Caco-2 (cell line): ENCODE data around the gene C19orf73. TPM values are rescaled to one million over a fixed set of nuclear protein-coding genes. Genes with fewer than 3 reads are reported as not detected.

Experiments
- BruUV-seq: library from RNA; stranded (reverse); fragments of 400-500 nt; replicated peaks from 2 replicates; lab custom pipeline; 2021; lab: Mats Ljungman, UMichigan
- CTCF ChIA-PET: fragments of 300-600 bp; sonication (Branson Sonifier 250); formaldehyde crosslinking; loops from one replicate; lab custom pipeline; 2022; ENCODE audit warnings: antibody characterized with exemption; lab: Charles Lee
- POLR2A ChIA-PET: fragments of 300-600 bp; sonication (Branson Sonifier 250); formaldehyde crosslinking; loops from one replicate; lab custom pipeline; 2022; ENCODE audit warnings: antibody characterized with exemption; lab: Charles Lee
- DNase-seq, 2 experiments: peaks; one replicate each; pipeline versions ENCODE4 v3.0.0 to v3.0.0-alpha.2; 2020 to 2022
- H3K27me3 ChIP-seq: replicated peaks from 2 replicates; pipeline ENCODE4 v1.6.0; 2011; ENCODE audit warnings: low read length; ENCODE audit not compliant: control insufficient read depth, insufficient read depth
- H3K36me3 ChIP-seq: 2 replicates; pipeline ENCODE4 v1.5.1; 2011; ENCODE audit warnings: low read length; ENCODE audit not compliant: control insufficient read depth, insufficient read depth
- H3K4me1 ChIP-seq: fragments of 250-450 bp; sonication (Bioruptor Pico); 2 replicates; pipeline ENCODE4 v1.5.1; 2020; ENCODE audit warnings: mild to moderate bottlenecking
- H3K4me3 ChIP-seq: 2 replicates; pipeline ENCODE4 v1.5.1; 2011; ENCODE audit warnings: low read depth, mild to moderate bottlenecking, control low read depth, low read length
- H3K9me3 ChIP-seq: fragments of 250-450 bp; sonication (Bioruptor Pico); 2 replicates; pipeline ENCODE4 v1.5.1; 2020; ENCODE audit warnings: mild to moderate bottlenecking, moderate library complexity
- H3K27ac Mint-ChIP-seq: one replicate; pipeline ENCODE4 v1.8.0; 2022; ENCODE audit warnings: mixed read lengths; ENCODE audit not compliant: unreplicated experiment
- H3K27me3 Mint-ChIP-seq: one replicate; pipeline ENCODE4 v1.8.0; 2022; ENCODE audit warnings: mixed read lengths; ENCODE audit not compliant: insufficient read depth, unreplicated experiment
- H3K36me3 Mint-ChIP-seq: one replicate; pipeline ENCODE4 v1.8.0; 2022; ENCODE audit warnings: mild to moderate bottlenecking, mixed read lengths; ENCODE audit not compliant: insufficient read depth, unreplicated experiment
- H3K4me1 Mint-ChIP-seq: one replicate; pipeline ENCODE4 v1.8.0; 2022; ENCODE audit warnings: low read depth, mixed read lengths; ENCODE audit not compliant: unreplicated experiment
- H3K4me3 Mint-ChIP-seq: one replicate; pipeline ENCODE4 v1.8.0; 2022; ENCODE audit warnings: mild to moderate bottlenecking, moderate library complexity, mixed read lengths; ENCODE audit not compliant: unreplicated experiment
- H3K9me3 Mint-ChIP-seq: one replicate; pipeline ENCODE4 v1.8.0; 2022; ENCODE audit warnings: mixed read lengths; ENCODE audit not compliant: unreplicated experiment
- intact Hi-C: fragments of 100-400 bp; cut with micrococcal nuclease; formaldehyde crosslinking; loops from one replicate; pipeline ENCODE4 v1.10.0; 2022; ENCODE audit not compliant: unreplicated experiment
- total RNA-seq: library from RNA; stranded (reverse); gene quantifications from 2 replicates; pipeline ENCODE4 v1.2.3, GENCODE V29; 2022
- TF ChIP-seq, protein P1 (sequence below), 2 experiments: fragments of 200-600 bp in 1 of 2; IDR thresholded peaks; 1 replicate in 1 of 2; 2 replicates in 1 of 2; pipeline versions ENCODE4 v1.5.1 to v1.8.0; 2011 to 2022; ENCODE audit warnings: antibody characterized with exemption in 1 of 2, control low read depth in 1 of 2, inconsistent platforms in 1 of 2, low read depth in 1 of 2, low read length in 1 of 2, mild to moderate bottlenecking in 1 of 2, moderate library complexity in 1 of 2; ENCODE audit not compliant: insufficient read depth in 1 of 2, severe bottlenecking in 1 of 2, unreplicated experiment in 1 of 2

The C19orf73 gene
- total RNA-seq, 1 experiment from 2014 or later = 1.7 TPM

DNA sequence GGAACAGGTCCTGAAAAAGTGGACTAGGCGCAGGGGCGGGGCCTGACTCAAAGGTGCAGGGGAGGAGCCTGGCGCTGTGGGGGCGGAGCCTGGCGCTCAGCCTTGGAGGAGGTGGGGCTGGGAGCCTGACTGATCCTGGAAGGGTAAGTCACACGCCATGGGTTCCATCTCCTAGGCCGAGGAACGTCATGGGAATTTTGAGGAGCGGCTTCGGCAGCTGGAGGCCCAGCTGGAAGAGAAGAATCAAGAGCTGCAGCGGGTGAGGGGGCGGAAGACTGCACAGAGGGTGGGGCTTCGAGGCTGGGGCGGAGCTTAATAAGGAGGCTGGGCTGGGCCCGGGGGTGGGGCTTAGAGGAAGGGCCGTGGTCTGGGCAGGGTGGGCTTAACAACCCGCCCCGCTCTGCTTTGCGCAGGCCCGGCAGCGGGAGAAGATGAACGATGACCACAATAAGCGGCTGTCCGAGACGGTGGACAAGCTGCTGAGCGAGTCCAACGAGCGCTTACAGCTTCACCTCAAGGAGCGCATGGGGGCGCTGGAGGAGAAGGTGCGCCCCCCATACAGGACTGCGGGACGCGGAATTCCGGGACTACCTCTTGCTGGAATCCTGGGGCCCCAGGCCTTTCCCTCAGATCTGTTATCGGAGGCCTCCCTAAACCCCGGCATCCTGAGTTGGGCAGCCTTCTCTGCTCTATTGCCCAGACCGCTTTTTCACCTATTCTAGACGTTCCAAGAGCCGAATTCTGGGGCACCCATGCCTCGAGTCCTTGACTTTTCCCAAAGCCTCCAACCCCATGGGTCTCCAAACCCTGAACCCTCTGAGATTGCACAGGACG, 14.9 kb upstream of the C19orf73 start:
- H3K4me1 Mint-ChIP-seq = peaks cover 6% of the 10 kb centered on the region
- H3K36me3 ChIP-seq = peaks cover 2% of the 10 kb centered on the region; the same call in 1 of the 2 replicates
- no TSS peak for BruUV-seq
- TF ChIP-seq, protein P1, sequence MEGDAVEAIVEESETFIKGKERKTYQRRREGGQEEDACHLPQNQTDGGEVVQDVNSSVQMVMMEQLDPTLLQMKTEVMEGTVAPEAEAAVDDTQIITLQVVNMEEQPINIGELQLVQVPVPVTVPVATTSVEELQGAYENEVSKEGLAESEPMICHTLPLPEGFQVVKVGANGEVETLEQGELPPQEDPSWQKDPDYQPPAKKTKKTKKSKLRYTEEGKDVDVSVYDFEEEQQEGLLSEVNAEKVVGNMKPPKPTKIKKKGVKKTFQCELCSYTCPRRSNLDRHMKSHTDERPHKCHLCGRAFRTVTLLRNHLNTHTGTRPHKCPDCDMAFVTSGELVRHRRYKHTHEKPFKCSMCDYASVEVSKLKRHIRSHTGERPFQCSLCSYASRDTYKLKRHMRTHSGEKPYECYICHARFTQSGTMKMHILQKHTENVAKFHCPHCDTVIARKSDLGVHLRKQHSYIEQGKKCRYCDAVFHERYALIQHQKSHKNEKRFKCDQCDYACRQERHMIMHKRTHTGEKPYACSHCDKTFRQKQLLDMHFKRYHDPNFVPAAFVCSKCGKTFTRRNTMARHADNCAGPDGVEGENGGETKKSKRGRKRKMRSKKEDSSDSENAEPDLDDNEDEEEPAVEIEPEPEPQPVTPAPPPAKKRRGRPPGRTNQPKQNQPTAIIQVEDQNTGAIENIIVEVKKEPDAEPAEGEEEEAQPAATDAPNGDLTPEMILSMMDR (IDR thresholded peaks at IDR 0.05; ENCODE audit: insufficient read depth in 1 of 2, low read depth in 1 of 2, low read length in 1 of 2, severe bottlenecking in 1 of 2, unreplicated experiment in 1 of 2) = no peak
- peaks cover 3% of the 10 kb centered on the region for H3K9me3 Mint-ChIP-seq
- ChIA-PET CTCF (no interaction called here), POLR2A (interaction anchor here (0.8 kb wide), 1 partner anchor 8 kb away, joined by 3 read pairs; no protein-coding TSS in a partner anchor)
- H3K4me1 ChIP-seq = no peaks in the 10 kb centered on the region
- no peaks in the 10 kb centered on the region for H3K27me3 ChIP-seq
- DNase-seq = no peak
- no peak overlapping the region for H3K27ac Mint-ChIP-seq
- peaks cover 25% of the 10 kb centered on the region for H3K36me3 Mint-ChIP-seq
- no peaks in the 10 kb centered on the region for H3K27me3 Mint-ChIP-seq
- H3K4me3 ChIP-seq = no peak overlapping the region
- intact Hi-C loops = no loop called here
- H3K9me3 ChIP-seq = 0 out of 2 replicates have a peak, but pooled peaks cover 4% of the 10 kb centered on the region
- no peak overlapping the region for H3K4me3 Mint-ChIP-seq

DNA sequence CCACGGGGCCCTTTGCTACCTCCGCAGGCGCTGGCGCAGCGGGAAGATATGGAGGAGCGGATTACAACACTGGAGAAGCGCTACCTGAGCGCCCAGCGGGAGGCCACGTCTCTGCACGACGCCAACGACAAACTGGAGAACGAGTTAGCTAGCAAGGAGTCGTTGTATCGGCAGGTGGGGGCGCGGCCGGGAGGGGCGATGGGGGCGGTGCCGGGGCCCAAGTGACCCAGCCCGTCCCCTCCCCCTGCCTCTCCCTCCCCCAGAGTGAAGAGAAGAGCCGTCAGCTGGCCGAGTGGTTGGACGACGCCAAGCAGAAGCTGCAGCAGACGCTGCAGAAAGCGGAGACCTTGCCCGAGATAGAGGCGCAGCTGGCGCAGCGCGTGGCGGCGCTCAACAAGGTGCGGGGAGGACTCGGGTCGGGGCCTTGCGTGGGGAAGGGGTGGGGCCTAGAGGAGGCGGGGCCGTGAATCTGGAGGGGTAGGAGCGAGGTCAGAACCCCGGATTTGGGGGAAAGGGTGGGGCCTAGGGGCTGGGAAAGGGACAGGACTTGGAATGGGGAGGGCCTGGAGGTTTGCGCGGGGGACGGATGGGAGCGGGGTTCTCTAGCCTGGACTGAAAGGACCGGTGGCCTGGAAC, 14.1 kb upstream of the C19orf73 start:
- H3K9me3 Mint-ChIP-seq = peaks cover 7% of the 10 kb centered on the region
- Histone ChIP-seq H3K4me3 (no peak overlapping the region), H3K4me1 (no peaks in the 10 kb centered on the region), H3K36me3 (peaks cover 2% of the 10 kb centered on the region; the same call in 1 of the 2 replicates), H3K9me3 (0 out of 2 replicates have a peak, but pooled peaks cover 4% of the 10 kb centered on the region), H3K27me3 (no peaks in the 10 kb centered on the region)
- DNase-seq = no peak
- H3K4me1 Mint-ChIP-seq = peaks cover 14% of the 10 kb centered on the region
- no peak overlapping the region for H3K27ac Mint-ChIP-seq
- TF ChIP-seq, protein P1 (IDR thresholded peaks at IDR 0.05; ENCODE audit: insufficient read depth in 1 of 2, low read depth in 1 of 2, low read length in 1 of 2, severe bottlenecking in 1 of 2, unreplicated experiment in 1 of 2) = no peak
- no peak overlapping the region for H3K4me3 Mint-ChIP-seq
- CTCF ChIA-PET = no interaction called here
- BruUV-seq = no TSS peak
- H3K27me3 Mint-ChIP-seq = no peaks in the 10 kb centered on the region
- POLR2A ChIA-PET = interaction anchor here (0.8 kb wide), 1 partner anchor 7 kb away, joined by 3 read pairs; no protein-coding TSS in a partner anchor
- H3K36me3 Mint-ChIP-seq = peaks cover 32% of the 10 kb centered on the region
- intact Hi-C loops = no loop called here

DNA sequence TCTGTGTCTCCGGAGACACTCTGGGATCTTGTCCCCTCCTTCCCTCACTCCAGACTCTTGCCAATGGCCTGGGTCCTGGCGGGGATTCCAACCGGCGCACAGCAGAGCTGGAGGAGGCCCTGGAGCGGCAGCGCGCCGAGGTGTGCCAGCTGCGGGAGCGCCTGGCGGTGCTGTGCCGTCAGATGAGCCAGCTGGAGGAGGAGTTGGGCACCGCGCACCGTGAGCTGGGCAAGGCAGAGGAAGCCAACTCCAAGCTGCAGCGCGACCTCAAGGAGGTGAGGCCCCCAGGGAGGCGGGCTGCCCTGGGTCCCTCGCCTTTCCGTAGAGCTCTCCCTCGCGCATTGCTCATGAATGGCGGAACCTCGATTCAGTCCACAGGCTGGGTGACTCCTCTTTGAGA, 11.4 kb upstream of the C19orf73 start:
- BruUV-seq = no TSS peak
- Histone ChIP-seq H3K4me1 (peaks cover 7% of the 10 kb centered on the region; the same call in 1 of the 2 replicates), H3K27me3 (no peaks in the 10 kb centered on the region), H3K9me3 (0 out of 2 replicates have a peak, but pooled peaks cover 4% of the 10 kb centered on the region), H3K36me3 (peaks cover 2% of the 10 kb centered on the region; the same call in 1 of the 2 replicates), H3K4me3 (no peak overlapping the region)
- Mint-ChIP-seq H3K4me1 (peaks cover 20% of the 10 kb centered on the region), H3K4me3 (no peak overlapping the region), H3K27ac (no peak overlapping the region), H3K36me3 (peaks cover 29% of the 10 kb centered on the region), H3K27me3 (no peaks in the 10 kb centered on the region), H3K9me3 (peaks cover 7% of the 10 kb centered on the region)
- intact Hi-C loops = no loop called here
- ChIA-PET CTCF (interaction anchor here (0.7 to 1.4 kb wide), 2 partner anchors 33 to 126 kb away, joined by 3 to 7 read pairs; no protein-coding TSS in a partner anchor), POLR2A (no interaction called here)
- no peak for DNase-seq
- TF ChIP-seq, protein P1 (IDR thresholded peaks at IDR 0.05; ENCODE audit: insufficient read depth in 1 of 2, low read depth in 1 of 2, low read length in 1 of 2, severe bottlenecking in 1 of 2, unreplicated experiment in 1 of 2) = no peak
